ENCODE results near the gene OSER1.

DNA sequence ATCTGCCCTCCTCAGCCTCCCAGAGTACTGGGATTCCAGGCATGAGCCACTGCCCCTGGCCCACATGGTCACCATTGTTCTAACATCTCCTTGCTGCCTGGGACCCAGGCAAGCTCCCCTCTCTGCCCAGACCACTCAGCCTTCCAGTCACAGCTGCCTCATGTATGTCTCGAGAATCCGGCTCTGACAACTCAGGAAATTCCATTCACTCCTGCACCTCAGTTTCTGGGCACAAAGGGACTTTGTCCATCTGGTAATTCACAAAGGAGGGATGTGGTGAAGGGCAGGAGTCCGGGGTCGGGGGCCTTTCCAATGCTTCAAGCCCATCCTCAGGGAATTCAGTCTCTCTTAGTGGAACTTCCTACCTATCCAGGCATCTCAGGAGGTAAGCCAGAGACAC lies 64.3 kb downstream of the OSER1 start:
- TF ChIP-seq, protein P1, sequence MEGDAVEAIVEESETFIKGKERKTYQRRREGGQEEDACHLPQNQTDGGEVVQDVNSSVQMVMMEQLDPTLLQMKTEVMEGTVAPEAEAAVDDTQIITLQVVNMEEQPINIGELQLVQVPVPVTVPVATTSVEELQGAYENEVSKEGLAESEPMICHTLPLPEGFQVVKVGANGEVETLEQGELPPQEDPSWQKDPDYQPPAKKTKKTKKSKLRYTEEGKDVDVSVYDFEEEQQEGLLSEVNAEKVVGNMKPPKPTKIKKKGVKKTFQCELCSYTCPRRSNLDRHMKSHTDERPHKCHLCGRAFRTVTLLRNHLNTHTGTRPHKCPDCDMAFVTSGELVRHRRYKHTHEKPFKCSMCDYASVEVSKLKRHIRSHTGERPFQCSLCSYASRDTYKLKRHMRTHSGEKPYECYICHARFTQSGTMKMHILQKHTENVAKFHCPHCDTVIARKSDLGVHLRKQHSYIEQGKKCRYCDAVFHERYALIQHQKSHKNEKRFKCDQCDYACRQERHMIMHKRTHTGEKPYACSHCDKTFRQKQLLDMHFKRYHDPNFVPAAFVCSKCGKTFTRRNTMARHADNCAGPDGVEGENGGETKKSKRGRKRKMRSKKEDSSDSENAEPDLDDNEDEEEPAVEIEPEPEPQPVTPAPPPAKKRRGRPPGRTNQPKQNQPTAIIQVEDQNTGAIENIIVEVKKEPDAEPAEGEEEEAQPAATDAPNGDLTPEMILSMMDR (IDR thresholded peaks at IDR 0.05; ENCODE audit: borderline replicate concordance, extremely low read depth, low read length, poor library complexity, severe bottlenecking) = no peak
- no peak for TF ChIP-seq EZH2 (IDR thresholded peaks at IDR 0.05; ENCODE audit: borderline replicate concordance, low read depth, low read length, severe bottlenecking)
